ENCODE measurements around the gene RELT. TPM values are rescaled to one million over a fixed set of nuclear protein-coding genes. Genes with fewer than 3 reads are reported as not detected.
A peak's percentile ranks its signal among the peaks of the same experiment; 100 is the strongest.

RELT gene
- total and polyA plus RNA-seq, 9 of the 15 experiments (the other 6 are each of a cell fraction or from before 2014, with no cell fraction given) = 1.1 to 20.2 (median 7.4) TPM

- ATAC-seq (no peak), FAIRE-seq (no peak), DNase-seq (ENCODE audit: extremely low read depth in 1 of 4, low spot score in 3 of 4) (no peak)
- Histone ChIP-seq H3K27ac (ENCODE audit: extremely low read depth, low read depth, low read length) (no peak overlapping the region), H4K20me1 (replicated peaks; ENCODE audit: control insufficient read depth, insufficient read depth, low read length) (peaks cover 8% of the 10 kb centered on the region), H3K9ac (ENCODE audit: insufficient read depth in 1 of 2, low read depth in 2 of 2, low read length in 2 of 2) (no peak overlapping the region), H3K9me3 (replicated peaks; ENCODE audit: control insufficient read depth, insufficient read depth, low read depth, low read length) (no peaks in the 10 kb centered on the region), H3K9me1 (ENCODE audit: control insufficient read depth, insufficient read depth, low read length) (peaks cover 14% of the 10 kb centered on the region), H3K36me3 (ENCODE audit: control insufficient read depth, insufficient read depth, low read length) (no peaks in the 10 kb centered on the region), H3K79me2 (ENCODE audit: control insufficient read depth, insufficient read depth, low read length) (no peaks in the 10 kb centered on the region), H3K4me2 (ENCODE audit: insufficient read depth, low read length) (no peak overlapping the region), H3K4me3 (no peak overlapping the region), H2AFZ (ENCODE audit: low read depth, low read length) (no peak overlapping the region), H3K27me3 (ENCODE audit: control insufficient read depth in 2 of 2, insufficient read depth in 2 of 2, low read length in 2 of 2) (peaks cover 25 to 78% of the 10 kb centered on the region in 2 experiments; a peak in 4 of 5 replicates), H3K4me1 (replicated peaks in 1 of 2; ENCODE audit: control insufficient read depth in 2 of 2, insufficient read depth in 2 of 2, low read length in 2 of 2) (peaks cover 0 to 27% of the 10 kb centered on the region in 2 experiments; a peak in 2 of 5 replicates)
- in situ Hi-C loops (cut with MboI) (no loop called here), intact Hi-C loops (cut with micrococcal nuclease) (no loop called here)
- no TSS peak for BruUV-seq (replicated peaks)
- 47% methylated on average over 4 of the region's 4 CpGs for WGBS (ENCODE audit: insufficient coverage, low coverage, missing lambda C conversion rate)
- ChIA-PET POLR2A (no interaction called here), CTCF (ENCODE audit: low intra/inter-chr PET ratio) (no interaction called here)
- TF ChIP-seq ELF1 (tag; IDR thresholded peaks at IDR 0.05) (peak; percentile 17; the same call in 1 of the 2 replicates), HCFC1 (IDR thresholded peaks at IDR 0.05; ENCODE audit: low read depth, low read length) (no peak), CREB1 (IDR thresholded peaks at IDR 0.05) (no peak), CREB1 (CRISPR knock-in tag; IDR thresholded peaks at IDR 0.05) (no peak), IRF9 (tag; IDR thresholded peaks at IDR 0.05) (no peak)
These were observed 10.0 kb upstream of the RELT start for GRCh38 chr11:73366265-73366610.

DNA sequence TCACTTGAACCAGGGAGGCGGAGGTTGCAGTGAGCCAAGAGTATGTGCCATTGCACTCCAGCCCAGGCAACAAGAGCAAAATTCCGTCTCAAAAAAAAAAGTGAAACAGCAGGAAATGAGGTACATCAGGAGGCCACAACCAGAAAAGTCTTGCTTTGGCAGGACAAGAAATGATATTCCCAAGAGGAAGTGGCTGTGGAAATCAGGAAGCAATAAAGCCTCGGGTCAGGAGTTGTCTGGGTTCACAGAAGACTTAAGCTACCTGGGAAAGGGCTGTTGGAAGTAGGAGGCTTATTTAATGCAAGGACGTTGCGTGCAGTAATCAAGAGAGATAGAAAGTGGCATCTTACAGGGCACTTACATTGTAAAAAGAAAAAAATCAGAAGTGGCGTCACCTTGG is 9.2 kb upstream of the RELT start:
- no peak overlapping the region for H3K4me2 ChIP-seq (ENCODE audit: insufficient read depth, low read length)
- no peaks in the 10 kb centered on the region for H3K79me2 ChIP-seq (ENCODE audit: control insufficient read depth, insufficient read depth, low read length)
- no TSS peak for BruUV-seq (replicated peaks)
- no peak overlapping the region for H3K27ac ChIP-seq (ENCODE audit: extremely low read depth, low read depth, low read length)
- peaks cover 14% of the 10 kb centered on the region for H3K9me1 ChIP-seq (ENCODE audit: control insufficient read depth, insufficient read depth, low read length)
- no peaks in the 10 kb centered on the region for H3K36me3 ChIP-seq (ENCODE audit: control insufficient read depth, insufficient read depth, low read length)
- in situ Hi-C loops (cut with MboI) = no loop called here
- H3K4me3 ChIP-seq = no peak overlapping the region
- peaks cover 8% of the 10 kb centered on the region for H4K20me1 ChIP-seq (replicated peaks; ENCODE audit: control insufficient read depth, insufficient read depth, low read length)
- H3K9ac ChIP-seq (ENCODE audit: insufficient read depth in 1 of 2, low read depth in 2 of 2, low read length in 2 of 2) = no peak overlapping the region
- H3K9me3 ChIP-seq (replicated peaks; ENCODE audit: control insufficient read depth, insufficient read depth, low read depth, low read length) = no peaks in the 10 kb centered on the region
- H3K4me1 ChIP-seq (replicated peaks in 1 of 2; ENCODE audit: control insufficient read depth in 2 of 2, insufficient read depth in 2 of 2, low read length in 2 of 2) = peaks cover 0 to 24% of the 10 kb centered on the region in 2 experiments; a peak in 2 of 5 replicates
- ATAC-seq (no peak), FAIRE-seq (no peak), DNase-seq (ENCODE audit: extremely low read depth in 1 of 4, low spot score in 3 of 4) (no peak)
- ChIA-PET POLR2A (interaction anchor here (1.0 kb wide), 1 partner anchor 16 kb away, joined by 3 read pairs; no protein-coding TSS in a partner anchor), CTCF (ENCODE audit: low intra/inter-chr PET ratio) (no interaction called here)
- H2AFZ ChIP-seq (ENCODE audit: low read depth, low read length) = no peak overlapping the region
- 14% methylated on average over 6 of the region's 6 CpGs for WGBS (ENCODE audit: insufficient coverage, low coverage, missing lambda C conversion rate)
- intact Hi-C loops (cut with micrococcal nuclease) = no loop called here
- peaks cover 25 to 78% of the 10 kb centered on the region in 2 experiments; a peak in 4 of 5 replicates for H3K27me3 ChIP-seq (ENCODE audit: control insufficient read depth in 2 of 2, insufficient read depth in 2 of 2, low read length in 2 of 2)
- TF ChIP-seq, protein P1, sequence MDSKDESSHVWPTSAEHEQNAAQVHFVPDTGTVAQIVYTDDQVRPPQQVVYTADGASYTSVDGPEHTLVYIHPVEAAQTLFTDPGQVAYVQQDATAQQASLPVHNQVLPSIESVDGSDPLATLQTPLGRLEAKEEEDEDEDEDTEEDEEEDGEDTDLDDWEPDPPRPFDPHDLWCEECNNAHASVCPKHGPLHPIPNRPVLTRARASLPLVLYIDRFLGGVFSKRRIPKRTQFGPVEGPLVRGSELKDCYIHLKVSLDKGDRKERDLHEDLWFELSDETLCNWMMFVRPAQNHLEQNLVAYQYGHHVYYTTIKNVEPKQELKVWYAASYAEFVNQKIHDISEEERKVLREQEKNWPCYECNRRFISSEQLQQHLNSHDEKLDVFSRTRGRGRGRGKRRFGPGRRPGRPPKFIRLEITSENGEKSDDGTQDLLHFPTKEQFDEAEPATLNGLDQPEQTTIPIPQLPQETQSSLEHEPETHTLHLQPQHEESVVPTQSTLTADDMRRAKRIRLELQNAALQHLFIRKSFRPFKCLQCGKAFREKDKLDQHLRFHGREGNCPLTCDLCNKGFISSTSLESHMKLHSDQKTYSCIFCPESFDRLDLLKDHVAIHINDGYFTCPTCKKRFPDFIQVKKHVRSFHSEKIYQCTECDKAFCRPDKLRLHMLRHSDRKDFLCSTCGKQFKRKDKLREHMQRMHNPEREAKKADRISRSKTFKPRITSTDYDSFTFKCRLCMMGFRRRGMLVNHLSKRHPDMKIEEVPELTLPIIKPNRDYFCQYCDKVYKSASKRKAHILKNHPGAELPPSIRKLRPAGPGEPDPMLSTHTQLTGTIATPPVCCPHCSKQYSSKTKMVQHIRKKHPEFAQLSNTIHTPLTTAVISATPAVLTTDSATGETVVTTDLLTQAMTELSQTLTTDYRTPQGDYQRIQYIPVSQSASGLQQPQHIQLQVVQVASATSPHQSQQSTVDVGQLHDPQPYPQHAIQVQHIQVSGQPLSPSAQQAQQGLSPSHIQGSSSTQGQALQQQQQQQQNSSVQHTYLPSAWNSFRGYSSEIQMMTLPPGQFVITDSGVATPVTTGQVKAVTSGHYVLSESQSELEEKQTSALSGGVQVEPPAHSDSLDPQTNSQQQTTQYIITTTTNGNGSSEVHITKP (IDR thresholded peaks at IDR 0.05; ENCODE audit: partially characterized antibody) = no peak
- no peak for TF ChIP-seq ZMIZ1 (IDR thresholded peaks at IDR 0.05; ENCODE audit: low read depth in 2 of 2, low read length in 2 of 2)
- no peak for TF ChIP-seq NEUROD1 (IDR thresholded peaks at IDR 0.05; ENCODE audit: borderline replicate concordance, low read depth, low read length, partially characterized antibody)

Data from K562 (cell line).